GM06990 (cell line): ENCODE data around the gene REXO4.

Experiments used
- DNase-seq: peaks from one replicate; pipeline ENCODE4 v3.0.0-alpha.2; 2011; ENCODE audit not compliant: insufficient read length; ENCODE audit errors: extremely low read depth
- H3K27me3 ChIP-seq: replicated peaks from 2 replicates; pipeline ENCODE4 v1.6.0; 2011; ENCODE audit warnings: low read length; ENCODE audit not compliant: control insufficient read depth, insufficient read depth
- H3K36me3 ChIP-seq: 2 replicates; pipeline ENCODE4 v1.5.1; 2011; ENCODE audit warnings: low read length; ENCODE audit not compliant: control insufficient read depth, insufficient read depth
- H3K4me3 ChIP-seq: replicated peaks from 2 replicates; pipeline ENCODE4 v1.5.1; 2011; ENCODE audit warnings: low read depth, mild to moderate bottlenecking, control low read depth, low read length
- TF ChIP-seq, protein P1 (sequence below): IDR thresholded peaks from 2 replicates; pipeline ENCODE4 v1.5.1; 2011; ENCODE audit warnings: low read length, control low read depth, mild to moderate bottlenecking, inconsistent platforms; ENCODE audit not compliant: insufficient read depth, poor library complexity, severe bottlenecking

Gene REXO4

GRCh38 chr9:133429641-133430161 lies 11.9 kb upstream of the REXO4 start:
- H3K36me3 ChIP-seq, result no peaks in the 10 kb centered on the region
- no peak for DNase-seq
- peaks cover 2% of the 10 kb centered on the region; the same call in 1 of the 2 replicates for H3K27me3 ChIP-seq
- TF ChIP-seq, protein P1, sequence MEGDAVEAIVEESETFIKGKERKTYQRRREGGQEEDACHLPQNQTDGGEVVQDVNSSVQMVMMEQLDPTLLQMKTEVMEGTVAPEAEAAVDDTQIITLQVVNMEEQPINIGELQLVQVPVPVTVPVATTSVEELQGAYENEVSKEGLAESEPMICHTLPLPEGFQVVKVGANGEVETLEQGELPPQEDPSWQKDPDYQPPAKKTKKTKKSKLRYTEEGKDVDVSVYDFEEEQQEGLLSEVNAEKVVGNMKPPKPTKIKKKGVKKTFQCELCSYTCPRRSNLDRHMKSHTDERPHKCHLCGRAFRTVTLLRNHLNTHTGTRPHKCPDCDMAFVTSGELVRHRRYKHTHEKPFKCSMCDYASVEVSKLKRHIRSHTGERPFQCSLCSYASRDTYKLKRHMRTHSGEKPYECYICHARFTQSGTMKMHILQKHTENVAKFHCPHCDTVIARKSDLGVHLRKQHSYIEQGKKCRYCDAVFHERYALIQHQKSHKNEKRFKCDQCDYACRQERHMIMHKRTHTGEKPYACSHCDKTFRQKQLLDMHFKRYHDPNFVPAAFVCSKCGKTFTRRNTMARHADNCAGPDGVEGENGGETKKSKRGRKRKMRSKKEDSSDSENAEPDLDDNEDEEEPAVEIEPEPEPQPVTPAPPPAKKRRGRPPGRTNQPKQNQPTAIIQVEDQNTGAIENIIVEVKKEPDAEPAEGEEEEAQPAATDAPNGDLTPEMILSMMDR, result peak; percentile 34
- H3K4me3 ChIP-seq, result no peak overlapping the region

- TF ChIP-seq, protein P1, result no peak
These were observed 11.4 kb upstream of the REXO4 start for GRCh38 chr9:133429214-133429613.

GRCh38 chr9:133428617-133429101 lies 10.8 kb upstream of the REXO4 start:
- TF ChIP-seq, protein P1, result no peak
- Histone ChIP-seq H3K4me3 (peak overlapping the region; percentile 37), H3K27me3 (peaks cover 2% of the 10 kb centered on the region; the same call in 1 of the 2 replicates), H3K36me3 (no peaks in the 10 kb centered on the region)
- no peak for DNase-seq

More at GRCh38 chr9:133429214-133429613, 11.4 kb upstream of the REXO4 start:
- DNase-seq, result no peak
- Histone ChIP-seq H3K36me3 (no peaks in the 10 kb centered on the region), H3K4me3 (no peak overlapping the region), H3K27me3 (peaks cover 2% of the 10 kb centered on the region; the same call in 1 of the 2 replicates)

DNA sequence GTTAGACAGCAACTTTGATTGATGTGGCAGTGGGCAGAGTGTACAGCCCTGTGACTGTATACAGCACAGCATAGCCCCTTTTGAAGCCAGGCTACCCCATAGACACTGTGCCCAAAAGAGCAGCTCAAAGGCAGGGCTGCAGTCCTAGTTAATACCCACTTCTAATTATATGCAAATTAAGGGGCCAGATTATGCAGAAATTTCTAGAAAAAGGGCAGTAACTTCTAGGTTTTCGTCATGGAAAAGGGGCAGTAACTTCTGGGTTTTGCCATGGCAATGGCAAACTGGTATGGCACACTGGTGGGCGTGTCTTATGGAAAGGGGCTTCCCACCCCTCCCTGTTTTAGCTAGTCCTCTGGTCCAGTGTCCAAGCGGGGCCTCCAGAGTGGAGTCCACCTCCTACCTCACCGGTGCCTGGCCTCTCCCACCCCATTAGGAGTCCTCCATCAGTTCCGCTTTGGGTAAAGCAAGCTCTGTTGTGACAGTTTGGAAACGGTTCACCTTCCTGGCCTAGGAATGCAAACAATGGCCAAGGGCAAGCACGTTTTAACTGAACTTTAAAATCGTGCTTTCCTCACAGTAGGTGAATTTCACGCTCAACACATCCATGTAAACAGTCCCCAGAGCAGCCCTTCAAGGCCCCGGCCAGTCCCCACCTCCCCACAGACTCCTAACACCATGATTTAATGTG lies 10.0 kb upstream of the REXO4 start:
- DNase-seq, result no peak
- TF ChIP-seq, protein P1, result no peak
- Histone ChIP-seq H3K27me3 (peaks cover 2% of the 10 kb centered on the region; the same call in 1 of the 2 replicates), H3K36me3 (no peaks in the 10 kb centered on the region), H3K4me3 (no peak overlapping the region)

DNA sequence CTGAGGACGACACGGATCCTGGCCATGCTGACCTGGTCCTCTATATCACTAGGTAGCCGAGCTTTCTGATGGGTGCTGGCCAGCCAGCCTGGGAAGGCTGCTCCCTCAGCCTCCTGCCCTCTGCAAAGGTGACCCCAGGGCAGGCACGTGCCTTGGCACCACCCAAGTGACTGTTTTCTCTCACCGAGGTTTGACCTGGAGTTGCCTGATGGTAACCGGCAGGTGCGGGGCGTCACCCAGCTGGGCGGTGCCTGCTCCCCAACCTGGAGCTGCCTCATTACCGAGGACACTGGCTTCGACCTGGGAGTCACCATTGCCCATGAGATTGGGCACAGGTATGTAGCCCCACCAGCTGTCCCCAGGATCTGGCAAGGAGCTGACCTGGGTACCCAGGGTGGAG lies 8.2 kb upstream of the REXO4 start:
- Histone ChIP-seq H3K4me3 (no peak overlapping the region), H3K27me3 (peaks cover 2% of the 10 kb centered on the region; the same call in 1 of the 2 replicates), H3K36me3 (no peaks in the 10 kb centered on the region)
- no peak for DNase-seq
- TF ChIP-seq, protein P1, result no peak
